Measurements from ENCODE around the gene TGOLN2. TPM values are rescaled to one million over a fixed set of nuclear protein-coding genes. Genes with fewer than 3 reads are reported as not detected.
A peak's percentile ranks its signal among the peaks of the same experiment; 100 is the strongest.

Gene TGOLN2
- total and polyA plus RNA-seq, 2 of the 13 experiments (the other 11 are each of a cell fraction or from before 2014, with no cell fraction given): 99.6 to 155 TPM

GRCh38 chr2:85354286-85355072 is 26.7 kb upstream of the TGOLN2 start, which contains the start of the genes ELMOD3 and RETSAT (continued):
- TF ChIP-seq, protein P1, sequence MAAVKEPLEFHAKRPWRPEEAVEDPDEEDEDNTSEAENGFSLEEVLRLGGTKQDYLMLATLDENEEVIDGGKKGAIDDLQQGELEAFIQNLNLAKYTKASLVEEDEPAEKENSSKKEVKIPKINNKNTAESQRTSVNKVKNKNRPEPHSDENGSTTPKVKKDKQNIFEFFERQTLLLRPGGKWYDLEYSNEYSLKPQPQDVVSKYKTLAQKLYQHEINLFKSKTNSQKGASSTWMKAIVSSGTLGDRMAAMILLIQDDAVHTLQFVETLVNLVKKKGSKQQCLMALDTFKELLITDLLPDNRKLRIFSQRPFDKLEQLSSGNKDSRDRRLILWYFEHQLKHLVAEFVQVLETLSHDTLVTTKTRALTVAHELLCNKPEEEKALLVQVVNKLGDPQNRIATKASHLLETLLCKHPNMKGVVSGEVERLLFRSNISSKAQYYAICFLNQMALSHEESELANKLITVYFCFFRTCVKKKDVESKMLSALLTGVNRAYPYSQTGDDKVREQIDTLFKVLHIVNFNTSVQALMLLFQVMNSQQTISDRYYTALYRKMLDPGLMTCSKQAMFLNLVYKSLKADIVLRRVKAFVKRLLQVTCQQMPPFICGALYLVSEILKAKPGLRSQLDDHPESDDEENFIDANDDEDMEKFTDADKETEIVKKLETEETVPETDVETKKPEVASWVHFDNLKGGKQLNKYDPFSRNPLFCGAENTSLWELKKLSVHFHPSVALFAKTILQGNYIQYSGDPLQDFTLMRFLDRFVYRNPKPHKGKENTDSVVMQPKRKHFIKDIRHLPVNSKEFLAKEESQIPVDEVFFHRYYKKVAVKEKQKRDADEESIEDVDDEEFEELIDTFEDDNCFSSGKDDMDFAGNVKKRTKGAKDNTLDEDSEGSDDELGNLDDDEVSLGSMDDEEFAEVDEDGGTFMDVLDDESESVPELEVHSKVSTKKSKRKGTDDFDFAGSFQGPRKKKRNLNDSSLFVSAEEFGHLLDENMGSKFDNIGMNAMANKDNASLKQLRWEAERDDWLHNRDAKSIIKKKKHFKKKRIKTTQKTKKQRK (IDR thresholded peaks at IDR 0.05; ENCODE audit: low read length): no peak
- no peak for TF ChIP-seq ZNF562 (CRISPR knock-in tag; IDR thresholded peaks at IDR 0.05; ENCODE audit: borderline replicate concordance)
- TF ChIP-seq ZIK1 (CRISPR knock-in tag; IDR thresholded peaks at IDR 0.05; ENCODE audit: borderline replicate concordance, low read depth): peak; percentile 84; the same call in 1 of the 2 replicates
- 0 out of 2 replicates have a peak, but pooled peaks have one; percentile 5 for TF ChIP-seq NFIC (IDR thresholded peaks at IDR 0.05; ENCODE audit: low read length)
- TF ChIP-seq NFRKB (IDR thresholded peaks at IDR 0.05): no peak
- TF ChIP-seq KDM5B (CRISPR knock-in tag; IDR thresholded peaks at IDR 0.05; ENCODE audit: borderline replicate concordance): peak; percentile 76
- TF ChIP-seq POLR2AphosphoS2 (IDR thresholded peaks at IDR 0.05; ENCODE audit: low read depth, low read length): 0 out of 2 replicates have a peak, but pooled peaks have one; percentile 79
- TF ChIP-seq AHR (CRISPR knock-in tag; IDR thresholded peaks at IDR 0.05): peak; percentile 91; the same call in 1 of the 2 replicates
- no peak; the same call in 1 of the 2 replicates for TF ChIP-seq TIGD3 (CRISPR knock-in tag; IDR thresholded peaks at IDR 0.05; ENCODE audit: borderline replicate concordance)
- TF ChIP-seq, protein P2, sequence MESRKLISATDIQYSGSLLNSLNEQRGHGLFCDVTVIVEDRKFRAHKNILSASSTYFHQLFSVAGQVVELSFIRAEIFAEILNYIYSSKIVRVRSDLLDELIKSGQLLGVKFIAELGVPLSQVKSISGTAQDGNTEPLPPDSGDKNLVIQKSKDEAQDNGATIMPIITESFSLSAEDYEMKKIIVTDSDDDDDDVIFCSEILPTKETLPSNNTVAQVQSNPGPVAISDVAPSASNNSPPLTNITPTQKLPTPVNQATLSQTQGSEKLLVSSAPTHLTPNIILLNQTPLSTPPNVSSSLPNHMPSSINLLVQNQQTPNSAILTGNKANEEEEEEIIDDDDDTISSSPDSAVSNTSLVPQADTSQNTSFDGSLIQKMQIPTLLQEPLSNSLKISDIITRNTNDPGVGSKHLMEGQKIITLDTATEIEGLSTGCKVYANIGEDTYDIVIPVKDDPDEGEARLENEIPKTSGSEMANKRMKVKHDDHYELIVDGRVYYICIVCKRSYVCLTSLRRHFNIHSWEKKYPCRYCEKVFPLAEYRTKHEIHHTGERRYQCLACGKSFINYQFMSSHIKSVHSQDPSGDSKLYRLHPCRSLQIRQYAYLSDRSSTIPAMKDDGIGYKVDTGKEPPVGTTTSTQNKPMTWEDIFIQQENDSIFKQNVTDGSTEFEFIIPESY (CRISPR knock-in tag; IDR thresholded peaks at IDR 0.05): peak; percentile 51
- TF ChIP-seq ZNF124 (CRISPR knock-in tag; IDR thresholded peaks at IDR 0.05): peak; percentile 94
- TF ChIP-seq POGZ (CRISPR knock-in tag; IDR thresholded peaks at IDR 0.05): peak; percentile 78
- TF ChIP-seq TEAD3 (CRISPR knock-in tag; optimal IDR thresholded peaks at IDR 0.05; ENCODE audit: borderline replicate concordance): no peak
- TF ChIP-seq ZNF598 (CRISPR knock-in tag; IDR thresholded peaks at IDR 0.05; ENCODE audit: borderline replicate concordance): peak; percentile 33; the same call in 1 of the 2 replicates
- TF ChIP-seq, protein P3, sequence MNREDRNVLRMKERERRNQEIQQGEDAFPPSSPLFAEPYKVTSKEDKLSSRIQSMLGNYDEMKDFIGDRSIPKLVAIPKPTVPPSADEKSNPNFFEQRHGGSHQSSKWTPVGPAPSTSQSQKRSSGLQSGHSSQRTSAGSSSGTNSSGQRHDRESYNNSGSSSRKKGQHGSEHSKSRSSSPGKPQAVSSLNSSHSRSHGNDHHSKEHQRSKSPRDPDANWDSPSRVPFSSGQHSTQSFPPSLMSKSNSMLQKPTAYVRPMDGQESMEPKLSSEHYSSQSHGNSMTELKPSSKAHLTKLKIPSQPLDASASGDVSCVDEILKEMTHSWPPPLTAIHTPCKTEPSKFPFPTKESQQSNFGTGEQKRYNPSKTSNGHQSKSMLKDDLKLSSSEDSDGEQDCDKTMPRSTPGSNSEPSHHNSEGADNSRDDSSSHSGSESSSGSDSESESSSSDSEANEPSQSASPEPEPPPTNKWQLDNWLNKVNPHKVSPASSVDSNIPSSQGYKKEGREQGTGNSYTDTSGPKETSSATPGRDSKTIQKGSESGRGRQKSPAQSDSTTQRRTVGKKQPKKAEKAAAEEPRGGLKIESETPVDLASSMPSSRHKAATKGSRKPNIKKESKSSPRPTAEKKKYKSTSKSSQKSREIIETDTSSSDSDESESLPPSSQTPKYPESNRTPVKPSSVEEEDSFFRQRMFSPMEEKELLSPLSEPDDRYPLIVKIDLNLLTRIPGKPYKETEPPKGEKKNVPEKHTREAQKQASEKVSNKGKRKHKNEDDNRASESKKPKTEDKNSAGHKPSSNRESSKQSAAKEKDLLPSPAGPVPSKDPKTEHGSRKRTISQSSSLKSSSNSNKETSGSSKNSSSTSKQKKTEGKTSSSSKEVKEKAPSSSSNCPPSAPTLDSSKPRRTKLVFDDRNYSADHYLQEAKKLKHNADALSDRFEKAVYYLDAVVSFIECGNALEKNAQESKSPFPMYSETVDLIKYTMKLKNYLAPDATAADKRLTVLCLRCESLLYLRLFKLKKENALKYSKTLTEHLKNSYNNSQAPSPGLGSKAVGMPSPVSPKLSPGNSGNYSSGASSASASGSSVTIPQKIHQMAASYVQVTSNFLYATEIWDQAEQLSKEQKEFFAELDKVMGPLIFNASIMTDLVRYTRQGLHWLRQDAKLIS (CRISPR knock-in tag; IDR thresholded peaks at IDR 0.05): peak; percentile 70
- TF ChIP-seq ZNF839 (CRISPR knock-in tag; IDR thresholded peaks at IDR 0.05; ENCODE audit: borderline replicate concordance): peak; percentile 82

Data from HepG2 (cell line).